ENCODE data around the gene SNAPIN.
A peak's percentile ranks its signal among the peaks of the same experiment; 100 is the strongest.

Gene SNAPIN

GRCh38 chr1:153627715-153628626, 30.5 kb upstream of the SNAPIN start, which contains the start of gene S100A1:
S100A1 (plus strand) TSS chr1:153628434; CDS start chr1:153630522, 2,088 bp downstream.
- Histone ChIP-seq H3K18ac (ENCODE audit: low read length) (peak within 1 kb of the TSS; percentile 97), H3K4me3 (ENCODE audit: low read length in 2 of 2) (peak within 1 kb of the TSS; percentile 59 to 72)

DNA sequence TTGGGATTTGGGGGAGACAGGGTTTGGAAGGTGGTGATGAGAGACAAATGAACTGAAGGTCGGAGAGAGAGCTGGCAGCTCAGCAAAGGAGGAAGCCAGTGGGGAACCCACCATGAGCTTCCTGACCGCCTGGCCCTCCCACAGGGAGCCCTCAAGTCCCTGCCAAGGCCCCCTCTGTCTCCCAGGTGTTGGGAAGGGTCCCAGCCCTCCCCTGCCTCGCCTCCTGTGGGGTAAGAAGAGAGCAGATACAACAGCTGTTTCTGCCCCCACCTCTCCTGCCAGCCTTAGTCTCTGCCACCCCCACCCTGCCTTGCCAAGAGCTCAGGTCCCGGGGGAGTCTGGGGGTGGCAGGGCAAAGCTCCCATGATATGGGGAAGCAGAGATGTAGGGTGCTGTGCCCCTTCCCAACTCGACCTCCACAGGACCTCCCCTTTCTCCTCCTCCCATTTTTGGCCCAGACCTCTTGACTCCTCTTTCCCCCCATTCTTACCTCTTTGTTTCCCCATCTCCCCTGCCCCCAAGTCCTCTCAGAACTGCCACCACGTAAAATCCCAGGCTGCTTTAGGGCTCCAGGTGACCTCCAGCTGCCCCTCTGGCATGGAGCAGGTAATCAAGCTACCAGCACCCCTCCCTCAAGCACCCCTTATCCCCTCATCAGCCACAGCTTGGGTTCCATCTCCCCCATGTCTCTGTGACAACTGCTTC, 29.7 kb upstream of the SNAPIN start:
- Histone ChIP-seq H3K36me3 (replicated peaks in 1 of 2; ENCODE audit: control insufficient read depth in 2 of 2, insufficient read depth in 2 of 2, low read length in 2 of 2) (peaks cover 0 to 15% of the 10 kb centered on the region in 2 donors), H3K23ac (ENCODE audit: low read depth, low read length, poor library complexity) (no peak overlapping the region), H2AK5ac (ENCODE audit: low read depth, low read length) (peak overlapping the region; percentile 76), H4K91ac (ENCODE audit: low read depth, low read length, poor library complexity) (no peak overlapping the region), H3K14ac (ENCODE audit: low read length) (no peak overlapping the region), H3K79me1 (ENCODE audit: low read depth, low read length) (peaks cover 3% of the 10 kb centered on the region), H2BK120ac (ENCODE audit: low read depth, low read length) (peak overlapping the region; percentile 78), H3K4ac (ENCODE audit: low read length) (no peak overlapping the region), H3K27me3 (ENCODE audit: control insufficient read depth in 3 of 3, insufficient read depth in 3 of 3, low read depth in 1 of 3, low read length in 3 of 3) (no peaks in the 10 kb centered on the region), H2BK12ac (ENCODE audit: low read length) (peak overlapping the region; percentile 68), H3K18ac (ENCODE audit: low read length) (peak overlapping the region; percentile 77), H2BK15ac (ENCODE audit: low read length) (peak overlapping the region; percentile 20), H3K9ac (ENCODE audit: low read depth, low read length, poor library complexity) (peak overlapping the region; percentile 1), H2AFZ (ENCODE audit: low read length) (peak overlapping the region; percentile 19), H3K4me2 (ENCODE audit: insufficient read depth, low read length, poor library complexity, severe bottlenecking) (no peak overlapping the region), H3K27ac (replicated peaks; ENCODE audit: low read length) (no peak overlapping the region), H2BK5ac (ENCODE audit: low read length) (peak overlapping the region; percentile 0), H3K4me1 (ENCODE audit: control insufficient read depth in 2 of 2, insufficient read depth in 1 of 2, low read depth in 1 of 2, low read length in 2 of 2) (peaks cover 12 to 16% of the 10 kb centered on the region in 2 donors), H3K4me3 (ENCODE audit: low read length in 2 of 2) (no peak overlapping the region), H3K9me3 (replicated peaks in 1 of 2; ENCODE audit: control insufficient read depth in 2 of 2, insufficient read depth in 1 of 2, low read depth in 1 of 2, low read length in 2 of 2) (peaks cover 0 to 5% of the 10 kb centered on the region in 2 donors), H4K8ac (ENCODE audit: low read depth, low read length) (no peak overlapping the region)
- DNase-seq (ENCODE audit: low spot score): no peak
- no CpG with 5 or more reads among the region's 6 CpGs for WGBS, 2 donors (ENCODE audit: extremely low coverage in 2 of 2, insufficient read length in 2 of 2, insufficient replicate concordance in 1 of 2)

More at GRCh38 chr1:153627715-153628626, 30.5 kb upstream of the SNAPIN start, which contains the start of gene S100A1:
- Histone ChIP-seq H3K9ac (ENCODE audit: low read depth, low read length, poor library complexity) (peak within 1 kb of the TSS; percentile 1), H2BK120ac (ENCODE audit: low read depth, low read length) (peak within 1 kb of the TSS; percentile 78), H2AK5ac (ENCODE audit: low read depth, low read length) (peak within 1 kb of the TSS; percentile 76), H3K14ac (ENCODE audit: low read length) (no peak within 1 kb of the TSS), H3K27ac (replicated peaks; ENCODE audit: low read length) (peak within 1 kb of the TSS; percentile 85), H3K23ac (ENCODE audit: low read depth, low read length, poor library complexity) (peak within 1 kb of the TSS; percentile 11), H2BK12ac (ENCODE audit: low read length) (peak within 1 kb of the TSS; percentile 68), H2BK15ac (ENCODE audit: low read length) (peak within 1 kb of the TSS; percentile 78), H2AFZ (ENCODE audit: low read length) (peak within 1 kb of the TSS; percentile 88), H3K4me1 (ENCODE audit: control insufficient read depth in 2 of 2, insufficient read depth in 1 of 2, low read depth in 1 of 2, low read length in 2 of 2) (peaks cover 12 to 13% of the 10 kb centered on the region in 2 donors), H3K4ac (ENCODE audit: low read length) (no peak within 1 kb of the TSS), H3K79me1 (ENCODE audit: low read depth, low read length) (peaks cover 3% of the 10 kb centered on the region), H2BK5ac (ENCODE audit: low read length) (peak within 1 kb of the TSS; percentile 67), H3K4me2 (ENCODE audit: insufficient read depth, low read length, poor library complexity, severe bottlenecking) (peak within 1 kb of the TSS; percentile 79), H4K8ac (ENCODE audit: low read depth, low read length) (no peak within 1 kb of the TSS), H3K27me3 (ENCODE audit: control insufficient read depth in 3 of 3, insufficient read depth in 3 of 3, low read depth in 1 of 3, low read length in 3 of 3) (no peaks in the 10 kb centered on the region), H3K9me3 (replicated peaks in 1 of 2; ENCODE audit: control insufficient read depth in 2 of 2, insufficient read depth in 1 of 2, low read depth in 1 of 2, low read length in 2 of 2) (no peaks in the 10 kb centered on the region), H3K36me3 (replicated peaks in 1 of 2; ENCODE audit: control insufficient read depth in 2 of 2, insufficient read depth in 2 of 2, low read length in 2 of 2) (peaks cover 0 to 19% of the 10 kb centered on the region in 2 donors), H4K91ac (ENCODE audit: low read depth, low read length, poor library complexity) (no peak within 1 kb of the TSS)
- WGBS, 2 donors (ENCODE audit: extremely low coverage in 2 of 2, insufficient read length in 2 of 2, insufficient replicate concordance in 1 of 2): no CpG with 5 or more reads among the region's 10 CpGs
- no peak for DNase-seq (ENCODE audit: low spot score)

- H3K4me3 ChIP-seq (ENCODE audit: low read length in 2 of 2): no peak overlapping the region
- H3K9me3 ChIP-seq (replicated peaks in 1 of 2; ENCODE audit: control insufficient read depth in 2 of 2, insufficient read depth in 1 of 2, low read depth in 1 of 2, low read length in 2 of 2): peaks cover 0 to 5% of the 10 kb centered on the region in 2 donors
- H3K4ac ChIP-seq (ENCODE audit: low read length): no peak overlapping the region
- no peak overlapping the region for H3K9ac ChIP-seq (ENCODE audit: low read depth, low read length, poor library complexity)
- H4K91ac ChIP-seq (ENCODE audit: low read depth, low read length, poor library complexity): no peak overlapping the region
- peak overlapping the region; percentile 64 for H2BK120ac ChIP-seq (ENCODE audit: low read depth, low read length)
- H3K4me2 ChIP-seq (ENCODE audit: insufficient read depth, low read length, poor library complexity, severe bottlenecking): no peak overlapping the region
- WGBS, 2 donors (ENCODE audit: extremely low coverage in 2 of 2, insufficient read length in 2 of 2, insufficient replicate concordance in 1 of 2): no CpG with 5 or more reads among the region's 5 CpGs
- peak overlapping the region; percentile 19 for H2AFZ ChIP-seq (ENCODE audit: low read length)
- no peak overlapping the region for H3K27ac ChIP-seq (replicated peaks; ENCODE audit: low read length)
- H3K18ac ChIP-seq (ENCODE audit: low read length): no peak overlapping the region
- no peaks in the 10 kb centered on the region for H3K27me3 ChIP-seq (ENCODE audit: control insufficient read depth in 3 of 3, insufficient read depth in 3 of 3, low read depth in 1 of 3, low read length in 3 of 3)
- no peak for DNase-seq (ENCODE audit: low spot score)
- peaks cover 0 to 10% of the 10 kb centered on the region in 2 donors for H3K36me3 ChIP-seq (replicated peaks in 1 of 2; ENCODE audit: control insufficient read depth in 2 of 2, insufficient read depth in 2 of 2, low read length in 2 of 2)
- H3K23ac ChIP-seq (ENCODE audit: low read depth, low read length, poor library complexity): no peak overlapping the region
- no peak overlapping the region for H2BK12ac ChIP-seq (ENCODE audit: low read length)
- peak overlapping the region; percentile 10 for H2AK5ac ChIP-seq (ENCODE audit: low read depth, low read length)
- peak overlapping the region; percentile 0 for H2BK5ac ChIP-seq (ENCODE audit: low read length)
- peak overlapping the region; percentile 20 for H2BK15ac ChIP-seq (ENCODE audit: low read length)
- peaks cover 3% of the 10 kb centered on the region for H3K79me1 ChIP-seq (ENCODE audit: low read depth, low read length)
- H4K8ac ChIP-seq (ENCODE audit: low read depth, low read length): no peak overlapping the region
- H3K14ac ChIP-seq (ENCODE audit: low read length): no peak overlapping the region
- H3K4me1 ChIP-seq (ENCODE audit: control insufficient read depth in 2 of 2, insufficient read depth in 1 of 2, low read depth in 1 of 2, low read length in 2 of 2): peaks cover 12 to 16% of the 10 kb centered on the region in 2 donors
These were observed 29.2 kb upstream of the SNAPIN start for GRCh38 chr1:153629343-153629665.

GRCh38 chr1:153629971-153630370, 28.5 kb upstream of the SNAPIN start:
- no CpG with 5 or more reads among the region's 1 CpG for WGBS, 2 donors (ENCODE audit: extremely low coverage in 2 of 2, insufficient read length in 2 of 2, insufficient replicate concordance in 1 of 2)
- no peak overlapping the region for H3K4me3 ChIP-seq (ENCODE audit: low read length in 2 of 2)

More at GRCh38 chr1:153629971-153630370, 28.5 kb upstream of the SNAPIN start:
- no peak overlapping the region for H3K4ac ChIP-seq (ENCODE audit: low read length)
- H3K18ac ChIP-seq (ENCODE audit: low read length): peak overlapping the region; percentile 25
- H3K27ac ChIP-seq (replicated peaks; ENCODE audit: low read length): no peak overlapping the region
- no peak overlapping the region for H2BK15ac ChIP-seq (ENCODE audit: low read length)
- H3K27me3 ChIP-seq (ENCODE audit: control insufficient read depth in 3 of 3, insufficient read depth in 3 of 3, low read depth in 1 of 3, low read length in 3 of 3): no peaks in the 10 kb centered on the region
- peak overlapping the region; percentile 85 for H3K14ac ChIP-seq (ENCODE audit: low read length)
- H3K36me3 ChIP-seq (replicated peaks in 1 of 2; ENCODE audit: control insufficient read depth in 2 of 2, insufficient read depth in 2 of 2, low read length in 2 of 2): peaks cover 0 to 8% of the 10 kb centered on the region in 2 donors
- peak overlapping the region; percentile 40 for H3K9ac ChIP-seq (ENCODE audit: low read depth, low read length, poor library complexity)
- no peak overlapping the region for H3K4me2 ChIP-seq (ENCODE audit: insufficient read depth, low read length, poor library complexity, severe bottlenecking)
- H2AK5ac ChIP-seq (ENCODE audit: low read depth, low read length): no peak overlapping the region
- peak overlapping the region; percentile 29 for H3K23ac ChIP-seq (ENCODE audit: low read depth, low read length, poor library complexity)
- peak overlapping the region; percentile 17 for H2BK12ac ChIP-seq (ENCODE audit: low read length)
- H2BK120ac ChIP-seq (ENCODE audit: low read depth, low read length): no peak overlapping the region
- H4K8ac ChIP-seq (ENCODE audit: low read depth, low read length): peak overlapping the region; percentile 9
- H3K9me3 ChIP-seq (replicated peaks in 1 of 2; ENCODE audit: control insufficient read depth in 2 of 2, insufficient read depth in 1 of 2, low read depth in 1 of 2, low read length in 2 of 2): peaks cover 0 to 5% of the 10 kb centered on the region in 2 donors
- no peak for DNase-seq (ENCODE audit: low spot score)
- H3K4me1 ChIP-seq (ENCODE audit: control insufficient read depth in 2 of 2, insufficient read depth in 1 of 2, low read depth in 1 of 2, low read length in 2 of 2): peaks cover 12 to 16% of the 10 kb centered on the region in 2 donors
- no peak overlapping the region for H4K91ac ChIP-seq (ENCODE audit: low read depth, low read length, poor library complexity)
- H3K79me1 ChIP-seq (ENCODE audit: low read depth, low read length): peaks cover 3% of the 10 kb centered on the region
- no peak overlapping the region for H2BK5ac ChIP-seq (ENCODE audit: low read length)
- H2AFZ ChIP-seq (ENCODE audit: low read length): no peak overlapping the region

Data from neuronal stem cell (in vitro differentiated cells).